ENCODE measurements around the gene FLOT2. TPM values are rescaled to one million over a fixed set of nuclear protein-coding genes. Genes with fewer than 3 reads are reported as not detected.

FLOT2 gene
- total and polyA plus RNA-seq, 2 of the 8 experiments (the other 6 are each of a cell fraction or from before 2014, with no cell fraction given), result 116 to 189 TPM

- no peak for TF ChIP-seq SIN3A (conservative IDR thresholded peaks at IDR 0.05 in 1 of 2, IDR thresholded peaks at IDR 0.05 in 1 of 2; ENCODE audit: low read depth in 1 of 2, low read length in 2 of 2)
- TF ChIP-seq MAFK (IDR thresholded peaks at IDR 0.05; ENCODE audit: low read depth, low read length), result no peak
- no peak for TF ChIP-seq BRCA1 (IDR thresholded peaks at IDR 0.05; ENCODE audit: low read depth, low read length)
- TF ChIP-seq, protein P1, sequence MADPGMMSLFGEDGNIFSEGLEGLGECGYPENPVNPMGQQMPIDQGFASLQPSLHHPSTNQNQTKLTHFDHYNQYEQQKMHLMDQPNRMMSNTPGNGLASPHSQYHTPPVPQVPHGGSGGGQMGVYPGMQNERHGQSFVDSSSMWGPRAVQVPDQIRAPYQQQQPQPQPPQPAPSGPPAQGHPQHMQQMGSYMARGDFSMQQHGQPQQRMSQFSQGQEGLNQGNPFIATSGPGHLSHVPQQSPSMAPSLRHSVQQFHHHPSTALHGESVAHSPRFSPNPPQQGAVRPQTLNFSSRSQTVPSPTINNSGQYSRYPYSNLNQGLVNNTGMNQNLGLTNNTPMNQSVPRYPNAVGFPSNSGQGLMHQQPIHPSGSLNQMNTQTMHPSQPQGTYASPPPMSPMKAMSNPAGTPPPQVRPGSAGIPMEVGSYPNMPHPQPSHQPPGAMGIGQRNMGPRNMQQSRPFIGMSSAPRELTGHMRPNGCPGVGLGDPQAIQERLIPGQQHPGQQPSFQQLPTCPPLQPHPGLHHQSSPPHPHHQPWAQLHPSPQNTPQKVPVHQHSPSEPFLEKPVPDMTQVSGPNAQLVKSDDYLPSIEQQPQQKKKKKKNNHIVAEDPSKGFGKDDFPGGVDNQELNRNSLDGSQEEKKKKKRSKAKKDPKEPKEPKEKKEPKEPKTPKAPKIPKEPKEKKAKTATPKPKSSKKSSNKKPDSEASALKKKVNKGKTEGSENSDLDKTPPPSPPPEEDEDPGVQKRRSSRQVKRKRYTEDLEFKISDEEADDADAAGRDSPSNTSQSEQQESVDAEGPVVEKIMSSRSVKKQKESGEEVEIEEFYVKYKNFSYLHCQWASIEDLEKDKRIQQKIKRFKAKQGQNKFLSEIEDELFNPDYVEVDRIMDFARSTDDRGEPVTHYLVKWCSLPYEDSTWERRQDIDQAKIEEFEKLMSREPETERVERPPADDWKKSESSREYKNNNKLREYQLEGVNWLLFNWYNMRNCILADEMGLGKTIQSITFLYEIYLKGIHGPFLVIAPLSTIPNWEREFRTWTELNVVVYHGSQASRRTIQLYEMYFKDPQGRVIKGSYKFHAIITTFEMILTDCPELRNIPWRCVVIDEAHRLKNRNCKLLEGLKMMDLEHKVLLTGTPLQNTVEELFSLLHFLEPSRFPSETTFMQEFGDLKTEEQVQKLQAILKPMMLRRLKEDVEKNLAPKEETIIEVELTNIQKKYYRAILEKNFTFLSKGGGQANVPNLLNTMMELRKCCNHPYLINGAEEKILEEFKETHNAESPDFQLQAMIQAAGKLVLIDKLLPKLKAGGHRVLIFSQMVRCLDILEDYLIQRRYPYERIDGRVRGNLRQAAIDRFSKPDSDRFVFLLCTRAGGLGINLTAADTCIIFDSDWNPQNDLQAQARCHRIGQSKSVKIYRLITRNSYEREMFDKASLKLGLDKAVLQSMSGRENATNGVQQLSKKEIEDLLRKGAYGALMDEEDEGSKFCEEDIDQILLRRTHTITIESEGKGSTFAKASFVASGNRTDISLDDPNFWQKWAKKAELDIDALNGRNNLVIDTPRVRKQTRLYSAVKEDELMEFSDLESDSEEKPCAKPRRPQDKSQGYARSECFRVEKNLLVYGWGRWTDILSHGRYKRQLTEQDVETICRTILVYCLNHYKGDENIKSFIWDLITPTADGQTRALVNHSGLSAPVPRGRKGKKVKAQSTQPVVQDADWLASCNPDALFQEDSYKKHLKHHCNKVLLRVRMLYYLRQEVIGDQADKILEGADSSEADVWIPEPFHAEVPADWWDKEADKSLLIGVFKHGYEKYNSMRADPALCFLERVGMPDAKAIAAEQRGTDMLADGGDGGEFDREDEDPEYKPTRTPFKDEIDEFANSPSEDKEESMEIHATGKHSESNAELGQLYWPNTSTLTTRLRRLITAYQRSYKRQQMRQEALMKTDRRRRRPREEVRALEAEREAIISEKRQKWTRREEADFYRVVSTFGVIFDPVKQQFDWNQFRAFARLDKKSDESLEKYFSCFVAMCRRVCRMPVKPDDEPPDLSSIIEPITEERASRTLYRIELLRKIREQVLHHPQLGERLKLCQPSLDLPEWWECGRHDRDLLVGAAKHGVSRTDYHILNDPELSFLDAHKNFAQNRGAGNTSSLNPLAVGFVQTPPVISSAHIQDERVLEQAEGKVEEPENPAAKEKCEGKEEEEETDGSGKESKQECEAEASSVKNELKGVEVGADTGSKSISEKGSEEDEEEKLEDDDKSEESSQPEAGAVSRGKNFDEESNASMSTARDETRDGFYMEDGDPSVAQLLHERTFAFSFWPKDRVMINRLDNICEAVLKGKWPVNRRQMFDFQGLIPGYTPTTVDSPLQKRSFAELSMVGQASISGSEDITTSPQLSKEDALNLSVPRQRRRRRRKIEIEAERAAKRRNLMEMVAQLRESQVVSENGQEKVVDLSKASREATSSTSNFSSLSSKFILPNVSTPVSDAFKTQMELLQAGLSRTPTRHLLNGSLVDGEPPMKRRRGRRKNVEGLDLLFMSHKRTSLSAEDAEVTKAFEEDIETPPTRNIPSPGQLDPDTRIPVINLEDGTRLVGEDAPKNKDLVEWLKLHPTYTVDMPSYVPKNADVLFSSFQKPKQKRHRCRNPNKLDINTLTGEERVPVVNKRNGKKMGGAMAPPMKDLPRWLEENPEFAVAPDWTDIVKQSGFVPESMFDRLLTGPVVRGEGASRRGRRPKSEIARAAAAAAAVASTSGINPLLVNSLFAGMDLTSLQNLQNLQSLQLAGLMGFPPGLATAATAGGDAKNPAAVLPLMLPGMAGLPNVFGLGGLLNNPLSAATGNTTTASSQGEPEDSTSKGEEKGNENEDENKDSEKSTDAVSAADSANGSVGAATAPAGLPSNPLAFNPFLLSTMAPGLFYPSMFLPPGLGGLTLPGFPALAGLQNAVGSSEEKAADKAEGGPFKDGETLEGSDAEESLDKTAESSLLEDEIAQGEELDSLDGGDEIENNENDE (IDR thresholded peaks at IDR 0.05; ENCODE audit: insufficient replicate concordance, low read length), result no peak
- no peak for TF ChIP-seq SP1 (IDR thresholded peaks at IDR 0.05; ENCODE audit: low read depth, low read length)
- TF ChIP-seq SP4 (IDR thresholded peaks at IDR 0.05; ENCODE audit: low read length), result no peak
- no peak for TF ChIP-seq TAF1 (IDR thresholded peaks at IDR 0.05; ENCODE audit: low read depth, low read length)
Observed at GRCh38 chr17:28860363-28860808, 37.1 kb downstream of the FLOT2 start (continued).

Measured in H1 (cell line).